Naive thymus-derived CD4-positive, alpha-beta T cell (primary cell): ENCODE measurements around the gene ADAMTS20. TPM values are rescaled to one million over a fixed set of nuclear protein-coding genes. Genes with fewer than 3 reads are reported as not detected.

Experiments
- polyA plus RNA-seq, 2 donors: library from polyadenylated mRNA; unstranded; fragments of 300-500 nt; fragmentation: Illumina TruSeq; gene quantifications; one replicate each; pipeline ENCODE4 v1.2.3, GENCODE V29; 2021
- total RNA-seq, 6 experiments: library from RNA in 5 of 6; stranded (reverse) in 5 of 6; gene quantifications; 1 replicate in 5 of 6; 2 replicates in 1 of 6; pipeline ENCODE4 v1.2.3 and lab custom pipeline; 2021 to 2026

ADAMTS20 gene
- total and polyA plus RNA-seq, 7 experiments from 2014 or later, result not detected

Other genes starting within 250 kb of the ADAMTS20 start
- gene PUS7L, start 206.6 kb upstream of the ADAMTS20 start, total RNA-seq, result 10 to 100 TPM; 14.0 to 27.4 (median 23.2) TPM
- 10 to 100 TPM; 35.9 to 39.0 TPM for gene PUS7L, start 206.6 kb upstream of the ADAMTS20 start, polyA plus RNA-seq
- gene IRAK4, start 206.7 kb upstream of the ADAMTS20 start, total RNA-seq, result 10 to 100 TPM; 35.6 to 69.1 (median 52.7) TPM
- gene IRAK4, start 206.7 kb upstream of the ADAMTS20 start, polyA plus RNA-seq, result 10 to 100 TPM; 24.8 to 36.3 TPM